OCI-LY3 (cell line): ENCODE results near the gene CTSW.

ENCODE experiments used
- H2AFZ ChIP-seq: fragments of 200-600, 300-600 bp; shearing (Covaris generic); 2 replicates; pipeline ENCODE4 v1.6.0; 2014; ENCODE audit warnings: antibody characterized with exemption, low read depth, low read length
- H3K27ac ChIP-seq: fragments of 200-600, 300-600 bp; sonication (generic); 2 replicates; pipeline ENCODE4 v1.5.1; 2014; ENCODE audit warnings: mild to moderate bottlenecking, low read length, moderate library complexity, mixed read lengths
- H3K27me3 ChIP-seq: fragments of 200-600, 300-600 bp; sonication (generic); 2 replicates; pipeline ENCODE4 v1.6.1; 2014; ENCODE audit warnings: low read depth, low read length, mixed read lengths
- H3K36me3 ChIP-seq: fragments of 200-600, 300-600 bp; sonication (generic); replicated peaks from 2 replicates; pipeline ENCODE3; 2014; ENCODE audit warnings: low read depth, low read length, mixed read lengths
- H3K4me1 ChIP-seq: fragments of 300-600, 200-600 bp; sonication (generic); 2 replicates; pipeline ENCODE4 v1.6.1; 2014; ENCODE audit warnings: low read length, mixed read lengths
- H3K4me2 ChIP-seq: fragments of 200-600, 300-600 bp; sonication (generic); 2 replicates; pipeline ENCODE4 v1.6.1; 2014; ENCODE audit warnings: low read length, mixed read lengths
- H3K4me3 ChIP-seq: fragments of 300-600, 200-600 bp; sonication (generic); 2 replicates; pipeline ENCODE4 v1.5.1; 2014; ENCODE audit warnings: antibody characterized with exemption, mild to moderate bottlenecking, low read length, moderate library complexity
- H3K79me2 ChIP-seq: fragments of 300-600, 200-600 bp; shearing (Covaris generic); 2 replicates; pipeline ENCODE4 v1.6.1; 2014; ENCODE audit warnings: mild to moderate bottlenecking, low read length, mixed read lengths
- H3K9ac ChIP-seq: fragments of 300-600, 200-600 bp; shearing (Covaris generic); 2 replicates; pipeline ENCODE4 v1.6.0; 2014; ENCODE audit warnings: mild to moderate bottlenecking, low read length, moderate library complexity
- H3K9me3 ChIP-seq: fragments of 200-600, 300-600 bp; shearing (Covaris generic); 2 replicates; pipeline ENCODE4 v1.6.1; 2014; ENCODE audit warnings: low read length, mixed read lengths; ENCODE audit not compliant: insufficient read depth
- H4K20me1 ChIP-seq: fragments of 200-600, 300-600 bp; sonication (generic); 2 replicates; pipeline ENCODE4 v1.6.1; 2016; ENCODE audit warnings: low read length, mixed read lengths; ENCODE audit not compliant: insufficient read depth
- EZH2phosphoT487 ChIP-seq: fragments of 200-600 bp; shearing (Covaris generic); IDR thresholded peaks from 2 replicates; pipeline ENCODE4 v1.6.1; 2018; ENCODE audit warnings: antibody characterized with exemption, mixed run types, low read depth
- TF ChIP-seq, protein P1 (sequence below): fragments of 200-600, 300-600 bp; sonication (generic); IDR thresholded peaks from 2 replicates; pipeline ENCODE4 v1.5.1; 2014; ENCODE audit warnings: antibody characterized with exemption, low read length, low read depth

CTSW gene

DNA sequence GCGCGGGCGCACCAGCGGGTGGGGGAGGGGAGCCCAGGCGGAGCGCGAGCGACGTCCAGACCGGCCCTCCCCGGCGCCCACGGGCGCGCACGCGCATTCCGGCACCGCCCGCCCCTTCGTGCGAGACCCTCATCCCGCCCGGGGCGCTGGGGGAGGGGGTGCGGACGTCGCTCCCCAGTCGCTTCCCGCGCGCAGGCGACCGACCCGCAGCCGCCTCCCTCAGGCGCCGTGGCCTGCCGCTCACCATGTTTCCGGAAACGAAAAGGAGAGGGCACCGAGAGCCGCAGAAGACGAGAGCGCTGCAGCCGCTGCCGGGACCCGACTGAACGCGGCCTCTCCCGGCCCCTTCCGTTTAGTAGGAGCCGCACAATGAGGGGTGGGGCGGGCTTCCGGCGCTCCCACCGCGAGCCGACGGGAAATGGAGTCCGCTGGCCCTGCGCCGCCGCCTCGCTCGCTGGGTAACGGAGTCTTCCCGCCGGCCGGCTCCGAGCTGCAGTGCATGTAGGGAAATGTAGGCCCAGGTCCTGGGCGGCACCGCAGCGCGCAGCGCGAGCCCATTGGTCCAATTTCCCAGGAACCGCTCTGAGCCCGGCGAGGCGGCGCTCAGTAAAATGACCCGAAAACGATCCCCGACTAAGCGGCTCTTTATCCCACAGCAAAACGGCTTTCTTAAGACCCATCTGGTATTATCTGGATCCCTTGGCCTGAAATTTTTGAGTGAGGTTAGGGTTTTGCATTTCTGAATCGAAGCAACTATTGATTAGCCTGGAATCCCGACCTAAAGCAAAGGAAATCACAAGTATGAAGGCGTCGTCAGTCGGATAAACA, 21.6 kb upstream of the CTSW start, which contains the start of gene CFL1:
Gene CFL1, minus strand, starts transcription at position 328 of the 828 bp plus-strand sequence. Its CDS starts 81 bp downstream, at position 247.
- H3K4me1 ChIP-seq, result peaks cover 20% of the 10 kb centered on the region
- H2AFZ ChIP-seq, result peak within 1 kb of the TSS; percentile 52
- H3K79me2 ChIP-seq, result peaks cover 64% of the 10 kb centered on the region
- peaks cover 44% of the 10 kb centered on the region for H4K20me1 ChIP-seq
- H3K36me3 ChIP-seq, result peaks cover 57% of the 10 kb centered on the region
- no peaks in the 10 kb centered on the region for H3K27me3 ChIP-seq
- no peaks in the 10 kb centered on the region for H3K9me3 ChIP-seq
- H3K4me3 ChIP-seq, result peak within 1 kb of the TSS; percentile 85
- no peak for TF ChIP-seq EZH2phosphoT487
- TF ChIP-seq, protein P1, sequence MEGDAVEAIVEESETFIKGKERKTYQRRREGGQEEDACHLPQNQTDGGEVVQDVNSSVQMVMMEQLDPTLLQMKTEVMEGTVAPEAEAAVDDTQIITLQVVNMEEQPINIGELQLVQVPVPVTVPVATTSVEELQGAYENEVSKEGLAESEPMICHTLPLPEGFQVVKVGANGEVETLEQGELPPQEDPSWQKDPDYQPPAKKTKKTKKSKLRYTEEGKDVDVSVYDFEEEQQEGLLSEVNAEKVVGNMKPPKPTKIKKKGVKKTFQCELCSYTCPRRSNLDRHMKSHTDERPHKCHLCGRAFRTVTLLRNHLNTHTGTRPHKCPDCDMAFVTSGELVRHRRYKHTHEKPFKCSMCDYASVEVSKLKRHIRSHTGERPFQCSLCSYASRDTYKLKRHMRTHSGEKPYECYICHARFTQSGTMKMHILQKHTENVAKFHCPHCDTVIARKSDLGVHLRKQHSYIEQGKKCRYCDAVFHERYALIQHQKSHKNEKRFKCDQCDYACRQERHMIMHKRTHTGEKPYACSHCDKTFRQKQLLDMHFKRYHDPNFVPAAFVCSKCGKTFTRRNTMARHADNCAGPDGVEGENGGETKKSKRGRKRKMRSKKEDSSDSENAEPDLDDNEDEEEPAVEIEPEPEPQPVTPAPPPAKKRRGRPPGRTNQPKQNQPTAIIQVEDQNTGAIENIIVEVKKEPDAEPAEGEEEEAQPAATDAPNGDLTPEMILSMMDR, result no peak
- peak within 1 kb of the TSS; percentile 97 for H3K9ac ChIP-seq
- H3K4me2 ChIP-seq, result peak within 1 kb of the TSS; percentile 94
- peak within 1 kb of the TSS; percentile 92 for H3K27ac ChIP-seq

DNA sequence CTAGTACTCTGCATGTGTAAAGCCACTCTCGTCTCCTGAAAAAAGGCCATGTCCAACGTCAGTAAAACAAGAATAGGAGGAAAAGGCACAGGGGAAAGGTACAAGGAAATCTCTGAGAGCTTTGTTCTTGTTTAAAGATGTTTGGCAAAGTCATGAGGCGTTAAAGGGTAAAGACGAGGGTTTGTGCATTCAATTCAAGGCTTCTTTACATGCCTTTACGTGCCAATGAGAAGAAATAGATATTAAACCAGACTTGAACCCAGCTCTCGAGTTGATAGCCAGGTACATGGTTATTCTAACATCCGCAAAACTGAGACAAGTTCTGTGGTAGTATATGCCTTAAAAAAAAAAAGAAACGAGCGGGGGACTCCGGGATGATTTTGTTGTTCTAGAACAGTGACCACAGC, 21.0 kb upstream of the CTSW start:
- Histone ChIP-seq H3K4me1 (peaks cover 20% of the 10 kb centered on the region), H4K20me1 (peaks cover 38% of the 10 kb centered on the region), H3K4me2 (peak overlapping the region; percentile 94), H3K9ac (peak overlapping the region; percentile 94), H3K9me3 (no peaks in the 10 kb centered on the region), H3K79me2 (peaks cover 64% of the 10 kb centered on the region), H3K27ac (peak overlapping the region; percentile 92), H3K27me3 (no peaks in the 10 kb centered on the region), H3K4me3 (peak overlapping the region; percentile 85), H3K36me3 (peaks cover 57% of the 10 kb centered on the region), H2AFZ (peak overlapping the region; percentile 52)
- TF ChIP-seq EZH2phosphoT487, result no peak
- TF ChIP-seq, protein P1, result no peak

DNA sequence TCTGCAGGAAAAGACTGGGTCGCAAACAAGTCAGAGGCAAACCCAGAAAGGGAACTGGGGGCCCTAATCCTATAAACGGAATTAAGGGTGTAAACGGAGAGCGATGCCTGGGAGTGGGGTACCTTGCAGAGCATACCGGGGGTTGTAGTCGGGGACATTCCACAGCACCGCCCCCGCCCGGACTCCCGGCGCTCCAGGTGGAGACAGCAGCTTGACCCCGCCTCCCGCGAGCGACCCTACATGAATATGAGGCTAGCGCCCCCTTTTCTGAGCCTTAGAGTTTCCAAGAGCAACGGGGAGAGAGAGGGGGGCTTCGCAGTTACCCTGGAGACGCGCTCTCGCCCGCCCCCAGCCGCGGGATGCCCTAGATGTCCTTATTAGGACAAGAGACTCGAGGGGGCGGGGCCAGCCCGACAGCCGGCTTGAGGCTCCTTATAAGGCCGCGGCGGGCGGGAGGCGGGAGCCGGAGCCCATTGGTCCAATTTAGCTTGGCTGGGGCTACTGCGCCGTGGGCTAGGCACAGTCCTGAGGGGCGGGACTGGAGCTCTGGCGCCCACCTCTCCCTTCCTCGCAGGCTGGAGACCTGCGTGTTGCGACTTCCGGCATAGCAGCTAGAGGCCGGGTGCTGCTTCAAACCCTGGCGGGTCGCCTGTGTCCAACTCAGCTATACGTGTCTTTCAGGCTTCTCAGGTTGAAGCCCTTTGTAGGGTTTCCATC, 20.4 kb upstream of the CTSW start:
- H3K9ac ChIP-seq, result peak overlapping the region; percentile 97
- peak overlapping the region; percentile 92 for H3K27ac ChIP-seq
- peak overlapping the region; percentile 85 for H3K4me3 ChIP-seq
- H3K4me1 ChIP-seq, result peaks cover 20% of the 10 kb centered on the region
- no peak for TF ChIP-seq EZH2phosphoT487
- TF ChIP-seq, protein P1, result peak; percentile 21; the same call in 1 of the 2 replicates
- peaks cover 32% of the 10 kb centered on the region for H4K20me1 ChIP-seq
- peak overlapping the region; percentile 94 for H3K4me2 ChIP-seq
- peak overlapping the region; percentile 52 for H2AFZ ChIP-seq
- H3K36me3 ChIP-seq, result peaks cover 57% of the 10 kb centered on the region
- no peaks in the 10 kb centered on the region for H3K9me3 ChIP-seq
- no peaks in the 10 kb centered on the region for H3K27me3 ChIP-seq
- peaks cover 58% of the 10 kb centered on the region for H3K79me2 ChIP-seq

DNA sequence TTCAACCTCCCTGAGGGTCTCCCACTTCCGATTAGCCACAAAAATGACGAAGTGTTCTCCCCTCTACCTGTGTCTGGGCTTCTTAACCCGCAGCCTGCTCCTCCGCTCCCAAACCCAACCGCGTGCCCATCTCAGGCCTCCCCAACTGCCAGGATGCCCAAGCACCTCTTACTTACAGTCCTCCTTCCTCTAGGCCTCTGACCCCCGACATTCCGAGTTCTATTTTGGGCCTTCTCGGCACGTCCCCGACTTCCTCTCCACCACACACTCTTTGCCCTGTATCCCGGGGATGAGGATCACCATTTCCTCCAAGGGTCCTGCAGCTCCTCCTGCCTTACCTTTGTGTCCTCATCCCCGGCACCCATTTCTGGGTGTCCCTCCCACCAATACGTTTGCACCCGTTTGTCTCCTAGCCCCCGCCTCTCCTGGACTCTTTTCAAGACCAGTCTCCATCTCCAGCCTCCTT, 19.8 kb upstream of the CTSW start:
- peaks cover 26% of the 10 kb centered on the region for H4K20me1 ChIP-seq
- no peak overlapping the region for H2AFZ ChIP-seq
- H3K36me3 ChIP-seq, result peaks cover 57% of the 10 kb centered on the region
- peak overlapping the region; percentile 92 for H3K27ac ChIP-seq
- H3K4me1 ChIP-seq, result peaks cover 20% of the 10 kb centered on the region
- TF ChIP-seq, protein P1, result no peak
- no peak for TF ChIP-seq EZH2phosphoT487
- H3K79me2 ChIP-seq, result peaks cover 53% of the 10 kb centered on the region
- peak overlapping the region; percentile 85 for H3K4me3 ChIP-seq
- no peaks in the 10 kb centered on the region for H3K9me3 ChIP-seq
- peak overlapping the region; percentile 92 for H3K4me2 ChIP-seq
- no peaks in the 10 kb centered on the region for H3K27me3 ChIP-seq
- H3K9ac ChIP-seq, result peak overlapping the region; percentile 97
